ENCODE results near the gene C1orf174.
A peak's percentile ranks its signal among the peaks of the same experiment; 100 is the strongest.

The C1orf174 gene

GRCh38 chr1:3894626-3895278 lies 5.3 kb downstream of the C1orf174 start:
- Histone ChIP-seq H3K27me3 (replicated peaks; ENCODE audit: control insufficient read depth, insufficient read depth, low read length, poor library complexity, severe bottlenecking) (no peaks in the 10 kb centered on the region), H3K9me3 (ENCODE audit: control insufficient read depth, low read length) (no peaks in the 10 kb centered on the region), H3K4me3 (ENCODE audit: insufficient read depth, low read depth, low read length, poor library complexity, severe bottlenecking) (no peak overlapping the region), H3K27ac (ENCODE audit: insufficient read depth, low read length, poor library complexity, severe bottlenecking) (no peak overlapping the region), H3K36me3 (ENCODE audit: control insufficient read depth, insufficient read depth, low read length) (peaks cover 14% of the 10 kb centered on the region), H3K4me1 (ENCODE audit: control insufficient read depth, insufficient read depth, low read length, poor library complexity, severe bottlenecking) (peaks cover 3% of the 10 kb centered on the region)
- no peak for DNase-seq

- DNase-seq, result no peak
- H3K9me3 ChIP-seq (ENCODE audit: control insufficient read depth, low read length), result no peaks in the 10 kb centered on the region
- H3K4me3 ChIP-seq (ENCODE audit: insufficient read depth, low read depth, low read length, poor library complexity, severe bottlenecking), result no peak overlapping the region
- no peaks in the 10 kb centered on the region for H3K4me1 ChIP-seq (ENCODE audit: control insufficient read depth, insufficient read depth, low read length, poor library complexity, severe bottlenecking)
- H3K36me3 ChIP-seq (ENCODE audit: control insufficient read depth, insufficient read depth, low read length), result peaks cover 21% of the 10 kb centered on the region
- no peaks in the 10 kb centered on the region for H3K27me3 ChIP-seq (replicated peaks; ENCODE audit: control insufficient read depth, insufficient read depth, low read length, poor library complexity, severe bottlenecking)
- H3K27ac ChIP-seq (ENCODE audit: insufficient read depth, low read length, poor library complexity, severe bottlenecking), result no peak overlapping the region
Observed at GRCh38 chr1:3893190-3893589, 6.9 kb downstream of the C1orf174 start.

GRCh38 chr1:3892748-3893147 lies 7.3 kb downstream of the C1orf174 start:
- Histone ChIP-seq H3K4me1 (ENCODE audit: control insufficient read depth, insufficient read depth, low read length, poor library complexity, severe bottlenecking) (no peaks in the 10 kb centered on the region), H3K27me3 (replicated peaks; ENCODE audit: control insufficient read depth, insufficient read depth, low read length, poor library complexity, severe bottlenecking) (no peaks in the 10 kb centered on the region), H3K36me3 (ENCODE audit: control insufficient read depth, insufficient read depth, low read length) (peaks cover 25% of the 10 kb centered on the region), H3K4me3 (ENCODE audit: insufficient read depth, low read depth, low read length, poor library complexity, severe bottlenecking) (no peak overlapping the region), H3K9me3 (ENCODE audit: control insufficient read depth, low read length) (no peaks in the 10 kb centered on the region), H3K27ac (ENCODE audit: insufficient read depth, low read length, poor library complexity, severe bottlenecking) (no peak overlapping the region)
- no peak for DNase-seq

GRCh38 chr1:3891329-3891865 lies 8.7 kb downstream of the C1orf174 start:
- H3K9me3 ChIP-seq (ENCODE audit: control insufficient read depth, low read length), result no peaks in the 10 kb centered on the region
- no peaks in the 10 kb centered on the region for H3K4me1 ChIP-seq (ENCODE audit: control insufficient read depth, insufficient read depth, low read length, poor library complexity, severe bottlenecking)
- no peak for DNase-seq
- peaks cover 34% of the 10 kb centered on the region for H3K36me3 ChIP-seq (ENCODE audit: control insufficient read depth, insufficient read depth, low read length)
- H3K27me3 ChIP-seq (replicated peaks; ENCODE audit: control insufficient read depth, insufficient read depth, low read length, poor library complexity, severe bottlenecking), result no peaks in the 10 kb centered on the region
- no peak overlapping the region for H3K27ac ChIP-seq (ENCODE audit: insufficient read depth, low read length, poor library complexity, severe bottlenecking)
- H3K4me3 ChIP-seq (ENCODE audit: insufficient read depth, low read depth, low read length, poor library complexity, severe bottlenecking), result no peak overlapping the region

- H3K27ac ChIP-seq (ENCODE audit: insufficient read depth, low read length, poor library complexity, severe bottlenecking), result peak overlapping the region; percentile 12
- peaks cover 40% of the 10 kb centered on the region for H3K36me3 ChIP-seq (ENCODE audit: control insufficient read depth, insufficient read depth, low read length)
- no peaks in the 10 kb centered on the region for H3K4me1 ChIP-seq (ENCODE audit: control insufficient read depth, insufficient read depth, low read length, poor library complexity, severe bottlenecking)
- H3K4me3 ChIP-seq (ENCODE audit: insufficient read depth, low read depth, low read length, poor library complexity, severe bottlenecking), result no peak overlapping the region
- no peaks in the 10 kb centered on the region for H3K27me3 ChIP-seq (replicated peaks; ENCODE audit: control insufficient read depth, insufficient read depth, low read length, poor library complexity, severe bottlenecking)
- DNase-seq, result no peak
- no peaks in the 10 kb centered on the region for H3K9me3 ChIP-seq (ENCODE audit: control insufficient read depth, low read length)
Observed at GRCh38 chr1:3890389-3891328, 9.4 kb downstream of the C1orf174 start.

- Histone ChIP-seq H3K4me1 (ENCODE audit: control insufficient read depth, insufficient read depth, low read length, poor library complexity, severe bottlenecking) (no peaks in the 10 kb centered on the region), H3K9me3 (ENCODE audit: control insufficient read depth, low read length) (no peaks in the 10 kb centered on the region), H3K27me3 (replicated peaks; ENCODE audit: control insufficient read depth, insufficient read depth, low read length, poor library complexity, severe bottlenecking) (no peaks in the 10 kb centered on the region), H3K36me3 (ENCODE audit: control insufficient read depth, insufficient read depth, low read length) (peaks cover 41% of the 10 kb centered on the region), H3K27ac (ENCODE audit: insufficient read depth, low read length, poor library complexity, severe bottlenecking) (peak overlapping the region; percentile 6), H3K4me3 (ENCODE audit: insufficient read depth, low read depth, low read length, poor library complexity, severe bottlenecking) (no peak overlapping the region)
- DNase-seq, result no peak
Observed at GRCh38 chr1:3889936-3890335, 10.1 kb downstream of the C1orf174 start.

- Histone ChIP-seq H3K9me3 (ENCODE audit: control insufficient read depth, low read length) (no peaks in the 10 kb centered on the region), H3K27me3 (replicated peaks; ENCODE audit: control insufficient read depth, insufficient read depth, low read length, poor library complexity, severe bottlenecking) (no peaks in the 10 kb centered on the region), H3K4me3 (ENCODE audit: insufficient read depth, low read depth, low read length, poor library complexity, severe bottlenecking) (no peak overlapping the region), H3K27ac (ENCODE audit: insufficient read depth, low read length, poor library complexity, severe bottlenecking) (no peak overlapping the region), H3K36me3 (ENCODE audit: control insufficient read depth, insufficient read depth, low read length) (peaks cover 46% of the 10 kb centered on the region), H3K4me1 (ENCODE audit: control insufficient read depth, insufficient read depth, low read length, poor library complexity, severe bottlenecking) (no peaks in the 10 kb centered on the region)
- DNase-seq, result no peak
Observed at GRCh38 chr1:3888301-3888700, 11.8 kb downstream of the C1orf174 start.

GRCh38 chr1:3886691-3887090 lies 13.4 kb downstream of the C1orf174 start:
- Histone ChIP-seq H3K9me3 (ENCODE audit: control insufficient read depth, low read length) (no peaks in the 10 kb centered on the region), H3K27me3 (replicated peaks; ENCODE audit: control insufficient read depth, insufficient read depth, low read length, poor library complexity, severe bottlenecking) (no peaks in the 10 kb centered on the region), H3K36me3 (ENCODE audit: control insufficient read depth, insufficient read depth, low read length) (peaks cover 46% of the 10 kb centered on the region), H3K4me3 (ENCODE audit: insufficient read depth, low read depth, low read length, poor library complexity, severe bottlenecking) (no peak overlapping the region), H3K4me1 (ENCODE audit: control insufficient read depth, insufficient read depth, low read length, poor library complexity, severe bottlenecking) (no peaks in the 10 kb centered on the region), H3K27ac (ENCODE audit: insufficient read depth, low read length, poor library complexity, severe bottlenecking) (no peak overlapping the region)
- DNase-seq, result no peak

- Histone ChIP-seq H3K4me3 (ENCODE audit: insufficient read depth, low read depth, low read length, poor library complexity, severe bottlenecking) (no peak overlapping the region), H3K4me1 (ENCODE audit: control insufficient read depth, insufficient read depth, low read length, poor library complexity, severe bottlenecking) (no peaks in the 10 kb centered on the region), H3K36me3 (ENCODE audit: control insufficient read depth, insufficient read depth, low read length) (peaks cover 48% of the 10 kb centered on the region), H3K9me3 (ENCODE audit: control insufficient read depth, low read length) (no peaks in the 10 kb centered on the region), H3K27me3 (replicated peaks; ENCODE audit: control insufficient read depth, insufficient read depth, low read length, poor library complexity, severe bottlenecking) (no peaks in the 10 kb centered on the region), H3K27ac (ENCODE audit: insufficient read depth, low read length, poor library complexity, severe bottlenecking) (no peak overlapping the region)
- DNase-seq, result no peak
Observed at GRCh38 chr1:3886106-3886670, 13.9 kb downstream of the C1orf174 start.

- H3K36me3 ChIP-seq (ENCODE audit: control insufficient read depth, insufficient read depth, low read length), result peaks cover 49% of the 10 kb centered on the region
- no peak overlapping the region for H3K27ac ChIP-seq (ENCODE audit: insufficient read depth, low read length, poor library complexity, severe bottlenecking)
- no peaks in the 10 kb centered on the region for H3K4me1 ChIP-seq (ENCODE audit: control insufficient read depth, insufficient read depth, low read length, poor library complexity, severe bottlenecking)
- H3K9me3 ChIP-seq (ENCODE audit: control insufficient read depth, low read length), result no peaks in the 10 kb centered on the region
- no peak overlapping the region for H3K4me3 ChIP-seq (ENCODE audit: insufficient read depth, low read depth, low read length, poor library complexity, severe bottlenecking)
- no peaks in the 10 kb centered on the region for H3K27me3 ChIP-seq (replicated peaks; ENCODE audit: control insufficient read depth, insufficient read depth, low read length, poor library complexity, severe bottlenecking)
- DNase-seq, result no peak
Observed at GRCh38 chr1:3885611-3886010, 14.5 kb downstream of the C1orf174 start.

All from effector memory CD4-positive, alpha-beta T cell (primary cell).